ENCODE results near the gene SUN5. TPM values are rescaled to one million over a fixed set of nuclear protein-coding genes. Genes with fewer than 3 reads are reported as not detected.
A peak's percentile ranks its signal among the peaks of the same experiment; 100 is the strongest.

The SUN5 gene
- total RNA-seq, 1 experiment from 2014 or later, result not detected

DNA sequence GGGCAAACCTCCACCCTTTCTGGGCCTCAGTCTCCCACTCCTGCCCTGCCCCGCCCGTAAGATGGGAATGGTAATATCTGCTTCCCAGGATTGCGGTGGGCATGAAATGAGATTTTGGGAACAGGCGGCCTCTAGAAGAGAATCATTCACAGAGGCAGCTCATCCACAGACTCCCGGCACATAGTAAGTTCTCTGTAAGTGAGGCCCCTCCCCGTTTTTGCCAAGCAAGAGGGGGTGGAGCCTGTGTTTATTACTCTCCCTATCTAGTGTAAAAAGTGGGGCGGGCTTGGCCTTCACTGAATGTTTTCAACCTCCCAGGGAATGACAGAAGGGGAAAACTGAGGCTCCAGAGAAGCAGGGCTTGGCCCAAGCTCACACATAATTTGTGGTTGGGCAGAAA lies 20.0 kb downstream of the SUN5 start:
- Histone ChIP-seq H3K4me3 (ENCODE audit: low read depth in 2 of 2, low read length in 2 of 2) (no peak overlapping the region), H3K36me3 (ENCODE audit: control insufficient read depth, insufficient read depth, low read length) (no peaks in the 10 kb centered on the region), H3K9me3 (ENCODE audit: control insufficient read depth, insufficient read depth, low read depth, low read length) (no peaks in the 10 kb centered on the region), H3K27ac (ENCODE audit: low read length) (no peak overlapping the region), H3K27me3 (ENCODE audit: control insufficient read depth, insufficient read depth, low read length) (no peaks in the 10 kb centered on the region), H3K4me1 (ENCODE audit: control insufficient read depth, insufficient read depth, low read length) (no peaks in the 10 kb centered on the region)
- 0 out of 2 replicates have a peak, but pooled peaks have one; percentile 51 for ATAC-seq
- in situ Hi-C loops (cut with HindIII; ENCODE audit: low pct_unique_long_range_greater_than_20kb, low sequenced_read_pairs) (no loop called here), intact Hi-C loops (cut with micrococcal nuclease; ENCODE audit: unreplicated experiment) (no loop called here)
- BruUV-seq (replicated peaks), result no TSS peak
- no peak for TF ChIP-seq REST (IDR thresholded peaks at IDR 0.05; ENCODE audit: insufficient read depth in 1 of 2, low read depth in 2 of 2, low read length in 1 of 2)
- no peak for TF ChIP-seq SIN3A (IDR thresholded peaks at IDR 0.05; ENCODE audit: borderline replicate concordance, insufficient read depth, low read depth, low read length)
- TF ChIP-seq, protein P1, sequence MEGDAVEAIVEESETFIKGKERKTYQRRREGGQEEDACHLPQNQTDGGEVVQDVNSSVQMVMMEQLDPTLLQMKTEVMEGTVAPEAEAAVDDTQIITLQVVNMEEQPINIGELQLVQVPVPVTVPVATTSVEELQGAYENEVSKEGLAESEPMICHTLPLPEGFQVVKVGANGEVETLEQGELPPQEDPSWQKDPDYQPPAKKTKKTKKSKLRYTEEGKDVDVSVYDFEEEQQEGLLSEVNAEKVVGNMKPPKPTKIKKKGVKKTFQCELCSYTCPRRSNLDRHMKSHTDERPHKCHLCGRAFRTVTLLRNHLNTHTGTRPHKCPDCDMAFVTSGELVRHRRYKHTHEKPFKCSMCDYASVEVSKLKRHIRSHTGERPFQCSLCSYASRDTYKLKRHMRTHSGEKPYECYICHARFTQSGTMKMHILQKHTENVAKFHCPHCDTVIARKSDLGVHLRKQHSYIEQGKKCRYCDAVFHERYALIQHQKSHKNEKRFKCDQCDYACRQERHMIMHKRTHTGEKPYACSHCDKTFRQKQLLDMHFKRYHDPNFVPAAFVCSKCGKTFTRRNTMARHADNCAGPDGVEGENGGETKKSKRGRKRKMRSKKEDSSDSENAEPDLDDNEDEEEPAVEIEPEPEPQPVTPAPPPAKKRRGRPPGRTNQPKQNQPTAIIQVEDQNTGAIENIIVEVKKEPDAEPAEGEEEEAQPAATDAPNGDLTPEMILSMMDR (IDR thresholded peaks at IDR 0.05), result no peak
- no peak for TF ChIP-seq POLR2AphosphoS5 (IDR thresholded peaks at IDR 0.05; ENCODE audit: low read depth, low read length)
- TF ChIP-seq TCF7L2 (IDR thresholded peaks at IDR 0.05; ENCODE audit: low read depth, low read length), result no peak
- no peak for DNase-seq (ENCODE audit: low read depth, low spot score)
- ChIA-PET POLR2A (no interaction called here), CTCF (no interaction called here)

DNA sequence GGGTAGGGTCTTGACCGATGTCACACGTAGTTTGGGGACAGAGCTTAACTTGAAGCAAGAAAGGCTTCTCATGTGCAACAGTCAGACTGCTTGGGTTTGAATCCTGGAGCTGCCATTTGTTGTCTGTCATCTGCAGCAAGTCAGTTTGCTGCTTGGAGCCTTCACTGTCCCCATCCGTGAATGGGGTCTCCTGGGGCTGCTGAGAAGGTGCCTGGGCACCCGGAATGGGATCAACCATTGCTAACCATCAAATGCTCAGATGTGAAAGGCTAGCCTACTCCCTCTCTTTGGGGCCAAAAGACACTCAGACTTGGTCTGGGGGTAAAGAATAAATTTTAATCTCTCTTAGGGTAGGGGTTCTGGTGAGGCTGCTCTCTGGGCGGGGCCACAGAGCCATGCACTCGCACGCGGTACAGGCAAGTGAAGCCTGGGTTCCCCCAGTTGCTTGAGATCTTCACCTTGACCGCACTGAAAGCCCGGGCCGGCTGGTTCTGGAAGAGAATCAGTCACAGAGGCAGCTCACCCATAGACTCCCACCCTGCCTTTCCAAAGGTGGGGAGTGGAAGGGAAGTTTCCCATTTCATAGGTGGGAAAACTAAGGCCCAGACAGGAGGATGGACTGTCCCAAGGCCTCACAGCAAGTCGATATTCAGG lies 20.6 kb downstream of the SUN5 start:
- H3K9me3 ChIP-seq (ENCODE audit: control insufficient read depth, insufficient read depth, low read depth, low read length), result no peaks in the 10 kb centered on the region
- H3K4me1 ChIP-seq (ENCODE audit: control insufficient read depth, insufficient read depth, low read length), result no peaks in the 10 kb centered on the region
- ChIA-PET POLR2A (no interaction called here), CTCF (no interaction called here)
- no peaks in the 10 kb centered on the region for H3K36me3 ChIP-seq (ENCODE audit: control insufficient read depth, insufficient read depth, low read length)
- intact Hi-C loops (cut with micrococcal nuclease; ENCODE audit: unreplicated experiment) (no loop called here), in situ Hi-C loops (cut with HindIII; ENCODE audit: low pct_unique_long_range_greater_than_20kb, low sequenced_read_pairs) (no loop called here)
- ATAC-seq, result no peak
- H3K4me3 ChIP-seq (ENCODE audit: low read depth in 2 of 2, low read length in 2 of 2), result no peak overlapping the region
- H3K27ac ChIP-seq (ENCODE audit: low read length), result no peak overlapping the region
- no peaks in the 10 kb centered on the region for H3K27me3 ChIP-seq (ENCODE audit: control insufficient read depth, insufficient read depth, low read length)
- BruUV-seq (replicated peaks), result no TSS peak
- DNase-seq (ENCODE audit: low read depth, low spot score), result no peak
- TF ChIP-seq, protein P1 (IDR thresholded peaks at IDR 0.05), result no peak
- TF ChIP-seq REST (IDR thresholded peaks at IDR 0.05; ENCODE audit: insufficient read depth in 1 of 2, low read depth in 2 of 2, low read length in 1 of 2) (no peak), SIN3A (IDR thresholded peaks at IDR 0.05; ENCODE audit: borderline replicate concordance, insufficient read depth, low read depth, low read length) (no peak), POLR2AphosphoS5 (IDR thresholded peaks at IDR 0.05; ENCODE audit: low read depth, low read length) (no peak), TCF7L2 (IDR thresholded peaks at IDR 0.05; ENCODE audit: low read depth, low read length) (no peak)

Measured in Panc1 (cell line).